ENCODE measurements around the gene RNF151. TPM values are rescaled to one million over a fixed set of nuclear protein-coding genes. Genes with fewer than 3 reads are reported as not detected.
"Not testable (repeated sequence)": the region's sequence is repeated elsewhere in the genome, so short reads cannot be mapped to it uniquely, and the experiment has no call there.

Gene RNF151
- total RNA-seq, 2 experiments from 2014 or later: not detected

DNA sequence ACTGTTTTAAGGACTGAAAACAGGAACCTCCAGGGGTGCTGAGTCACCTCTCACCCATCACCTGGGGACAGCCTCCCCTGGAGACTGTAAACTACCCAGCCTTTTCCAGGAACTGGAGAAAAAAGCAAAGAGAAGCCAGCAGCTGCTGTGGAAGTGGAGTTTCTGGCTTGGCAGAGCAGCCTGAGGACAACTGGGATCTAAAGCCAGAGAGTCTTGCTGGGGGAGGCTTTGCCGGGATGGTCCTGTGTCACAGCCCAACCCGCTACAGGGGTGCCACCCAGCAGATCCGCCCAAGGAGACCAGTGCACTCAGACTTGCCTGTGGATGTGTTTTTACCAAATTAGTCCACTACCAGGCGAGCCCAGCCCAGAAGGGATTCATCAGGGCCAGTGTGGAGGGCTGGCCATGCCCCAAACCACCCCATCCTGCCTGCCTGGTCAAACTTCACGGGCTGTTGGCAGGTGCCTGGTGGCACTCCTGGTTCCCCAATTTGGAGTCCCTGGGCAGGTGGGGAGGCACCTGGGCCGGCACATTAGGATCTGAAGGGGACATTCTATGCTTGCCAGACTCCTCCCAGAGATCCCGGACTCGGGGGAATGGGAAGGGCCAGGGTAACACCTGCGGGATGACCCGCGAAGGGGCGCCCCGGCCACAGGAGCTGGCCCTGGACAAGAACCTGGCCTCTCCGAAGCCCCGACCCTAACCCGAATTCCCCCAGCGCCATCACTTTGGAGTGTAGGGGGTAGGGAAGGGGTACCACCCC, 24.4 kb upstream of the RNF151 start:
- Mint-ChIP-seq H3K9me3 (ENCODE audit: low read depth) (no peaks in the 10 kb centered on the region), H3K36me3 (peaks cover 8% of the 10 kb centered on the region), H3K27ac (peak overlapping the region; percentile 78), H3K4me1 (peaks cover 26% of the 10 kb centered on the region), H3K4me3 (peak overlapping the region; percentile 82), H3K27me3 (no peaks in the 10 kb centered on the region)
- DNase-seq (no peak), ATAC-seq (no peak)
- CTCF ChIA-PET: interaction anchor here (0.8 to 2.8 kb wide), 6 partner anchors 10 to 198 kb away, joined by 3 to 17 read pairs (median 4); partner anchors contain the start of genes NUBP2, SPSB3 and TBL3

DNA sequence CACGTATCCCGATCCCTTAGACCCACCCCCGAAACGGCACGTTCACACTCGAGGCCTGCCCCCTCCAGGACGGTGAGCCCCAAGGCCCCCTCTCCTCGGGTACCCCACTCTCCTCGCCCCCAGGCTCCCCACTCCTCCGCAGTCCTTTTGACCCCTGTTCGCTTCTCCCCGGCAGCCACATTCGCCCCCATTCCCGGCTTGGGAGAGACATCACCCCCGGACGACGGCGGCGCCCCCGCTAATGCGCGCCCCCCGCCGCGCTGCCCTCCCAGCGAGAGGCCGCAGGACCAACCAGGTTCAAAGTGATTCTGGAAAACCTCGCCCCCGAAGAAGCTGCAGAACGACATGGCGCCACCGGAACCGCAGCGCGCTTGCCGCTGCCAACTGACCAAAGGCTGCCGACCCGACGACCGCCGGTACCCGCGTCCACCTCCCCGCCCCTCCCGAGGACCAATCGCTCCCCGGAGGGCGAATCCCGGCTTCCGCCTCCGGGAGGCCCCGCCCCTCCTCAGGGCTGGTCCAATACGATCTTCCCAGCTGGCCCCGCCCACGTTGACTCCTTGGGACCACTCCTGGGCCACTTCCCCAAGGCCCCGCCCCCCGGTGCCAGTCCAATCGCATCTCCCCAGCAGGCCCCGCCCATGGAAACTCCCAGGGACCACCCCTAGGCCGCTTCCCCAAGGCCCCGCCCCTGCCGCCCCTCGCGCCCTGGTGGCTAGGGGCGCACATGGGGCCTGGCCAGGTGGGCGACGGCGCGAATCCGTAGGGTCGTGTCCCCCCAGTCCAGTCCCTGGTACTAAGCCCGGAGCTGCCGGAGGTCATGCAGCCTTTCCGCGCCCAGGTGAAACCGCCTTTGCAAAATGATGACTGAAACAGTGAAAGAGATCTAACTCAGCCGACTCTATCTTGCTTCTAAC, 23.6 kb upstream of the RNF151 start, which contains the start of gene MSRB1:
MSRB1 (minus strand) TSS at position 390 of the 917 bp plus-strand sequence; CDS start at position 347, 43 bp downstream.
- peak within 1 kb of the TSS; percentile 78 for H3K27ac Mint-ChIP-seq
- H3K36me3 Mint-ChIP-seq: peaks cover 6% of the 10 kb centered on the region
- peaks cover 26% of the 10 kb centered on the region for H3K4me1 Mint-ChIP-seq
- H3K9me3 Mint-ChIP-seq (ENCODE audit: low read depth): no peaks in the 10 kb centered on the region
- CTCF ChIA-PET: interaction anchor here (0.6 to 1.7 kb wide), 9 partner anchors 10 to 969 kb away, joined by 3 to 9 read pairs (median 4); partner anchors contain the start of genes ECI1, FLYWCH1, NDUFB10 and TBL3
- H3K4me3 Mint-ChIP-seq: peak within 1 kb of the TSS; percentile 82
- DNase-seq (peak; percentile 100), ATAC-seq (peak; percentile 96)
- no peaks in the 10 kb centered on the region for H3K27me3 Mint-ChIP-seq

DNA sequence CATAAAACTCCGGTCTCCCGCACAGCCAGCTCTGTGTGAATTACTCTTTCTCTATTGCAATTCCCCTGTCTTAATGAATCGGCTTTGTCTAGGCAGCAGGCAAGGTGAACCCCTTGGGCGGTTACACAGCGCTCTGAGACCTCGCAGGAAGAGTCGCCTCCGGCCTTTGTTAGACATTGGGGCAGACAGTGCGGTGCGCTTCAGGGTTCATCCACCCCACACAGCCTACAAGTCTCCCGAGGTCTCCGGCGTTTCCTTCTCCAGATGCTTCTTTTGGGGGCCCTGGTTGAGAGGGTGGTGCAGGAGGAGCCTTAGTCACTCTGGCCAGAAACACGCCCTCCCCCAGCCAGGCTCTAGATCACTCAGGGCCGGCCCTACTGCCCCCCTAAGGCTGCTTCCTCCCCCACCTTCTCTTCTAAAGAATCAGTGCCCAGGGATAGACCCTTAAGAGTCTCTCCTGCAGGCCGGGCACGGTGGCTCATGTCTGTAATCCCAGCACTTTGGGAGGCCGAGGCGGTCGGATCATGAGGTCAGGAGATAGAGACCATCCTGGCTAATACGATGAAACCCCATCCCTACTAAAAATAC, 21.9 kb upstream of the RNF151 start:
- H3K27me3 Mint-ChIP-seq: no peaks in the 10 kb centered on the region
- CTCF ChIA-PET: interaction anchor here (1.2 to 1.7 kb wide), 3 partner anchors 15 to 967 kb away, joined by 3 to 5 read pairs (median 4); partner anchors contain the start of genes FLYWCH1 and NDUFB10
- H3K27ac Mint-ChIP-seq: peak overlapping the region; percentile 78
- no peaks in the 10 kb centered on the region for H3K9me3 Mint-ChIP-seq (ENCODE audit: low read depth)
- ATAC-seq (no peak), DNase-seq (no peak)
- H3K4me1 Mint-ChIP-seq: peaks cover 26% of the 10 kb centered on the region
- no peaks in the 10 kb centered on the region for H3K36me3 Mint-ChIP-seq
- peak overlapping the region; percentile 82 for H3K4me3 Mint-ChIP-seq

DNA sequence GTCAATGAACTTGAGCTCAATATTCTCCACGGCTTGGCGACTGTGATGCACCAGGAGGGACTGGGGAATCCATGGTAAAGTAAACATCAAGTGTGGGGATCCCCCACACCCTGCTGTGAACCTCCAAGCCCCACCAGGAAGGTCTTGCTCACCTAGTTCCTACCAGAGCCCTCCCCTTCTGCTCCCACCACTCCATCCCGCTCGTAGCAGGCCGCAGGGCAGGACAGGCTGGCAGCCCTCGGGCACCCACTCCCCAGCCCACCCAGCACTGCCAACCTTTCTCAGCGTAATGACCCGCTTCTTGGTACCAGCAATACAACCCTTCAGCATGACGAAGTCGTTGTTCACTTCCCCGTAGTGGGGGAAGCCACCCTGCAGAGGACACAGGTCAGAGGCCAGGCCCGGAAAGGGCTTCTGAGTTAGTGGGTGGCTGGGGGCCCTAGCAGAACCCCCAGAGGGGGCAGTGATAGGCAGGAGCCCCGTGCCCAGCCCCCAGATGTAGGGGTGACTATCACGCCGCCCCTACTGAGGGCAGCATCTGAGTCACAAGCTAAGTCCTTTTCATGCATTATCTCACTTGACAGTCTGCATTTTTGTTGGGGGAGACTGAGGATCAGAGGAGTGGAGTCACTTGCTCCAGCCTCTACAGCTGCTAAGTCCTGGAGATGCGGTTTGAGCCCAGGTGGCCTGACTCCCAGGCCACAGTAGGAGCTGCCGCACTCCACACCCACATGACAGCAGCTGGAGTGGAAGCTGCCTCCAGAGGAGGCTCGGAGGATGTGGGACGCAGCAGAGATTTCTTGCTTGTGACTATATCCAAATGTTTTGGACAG, 20.9 kb upstream of the RNF151 start:
- CTCF ChIA-PET: interaction anchor here (0.8 to 1.2 kb wide), 2 partner anchors 17 to 20 kb away, joined by 3 read pairs; no protein-coding TSS in a partner anchor
- Mint-ChIP-seq H3K9me3 (ENCODE audit: low read depth) (no peaks in the 10 kb centered on the region), H3K36me3 (no peaks in the 10 kb centered on the region), H3K4me3 (no peak overlapping the region), H3K4me1 (peaks cover 26% of the 10 kb centered on the region), H3K27me3 (no peaks in the 10 kb centered on the region), H3K27ac (no peak overlapping the region)
- no peak for ATAC-seq
- no peak for DNase-seq

DNA sequence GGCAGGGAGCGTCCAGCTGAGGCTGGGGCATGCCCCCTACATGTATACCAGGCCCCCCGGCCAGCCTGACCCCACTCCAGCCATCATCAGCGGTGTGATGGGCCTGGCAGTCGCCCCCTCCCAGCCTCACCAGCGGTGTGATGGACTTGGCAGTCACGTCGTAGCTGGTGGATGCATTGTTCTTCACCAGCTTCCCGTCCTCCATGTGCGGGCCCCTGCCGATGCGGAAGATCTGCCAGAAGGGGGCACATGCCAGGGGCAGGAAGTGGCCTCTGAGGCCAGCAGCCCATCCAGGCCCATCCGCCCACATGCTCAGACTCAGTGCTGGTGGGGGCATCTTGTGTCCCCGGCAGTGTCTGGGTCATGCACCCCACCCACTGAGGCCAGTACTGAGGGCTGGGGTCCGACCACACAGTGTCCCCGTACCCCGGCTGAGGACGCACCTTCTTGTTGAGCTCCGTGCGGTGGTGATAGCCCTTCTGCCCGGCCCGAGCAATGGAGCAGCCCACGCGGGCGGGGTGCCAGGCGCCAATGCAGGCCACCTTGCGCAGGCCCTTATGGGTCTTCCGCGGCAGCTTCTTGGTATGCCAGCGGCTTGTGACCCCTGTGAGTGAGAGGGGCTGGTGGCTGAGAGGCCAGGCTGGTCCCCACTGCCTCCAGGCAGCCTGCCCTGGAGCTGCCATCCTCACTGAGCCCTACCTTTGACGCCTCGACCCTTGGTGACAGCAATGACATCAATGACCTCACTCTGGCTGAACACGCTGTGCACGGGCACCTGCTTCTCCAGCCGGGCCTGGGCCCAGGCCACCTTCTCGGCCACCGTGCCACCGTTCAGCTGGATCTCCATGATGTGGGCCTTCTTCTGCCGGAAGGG, 19.9 kb upstream of the RNF151 start:
- Mint-ChIP-seq H3K4me3 (no peak overlapping the region), H3K27me3 (no peaks in the 10 kb centered on the region), H3K36me3 (no peaks in the 10 kb centered on the region), H3K9me3 (ENCODE audit: low read depth) (no peaks in the 10 kb centered on the region), H3K27ac (no peak overlapping the region), H3K4me1 (peaks cover 23% of the 10 kb centered on the region)
- DNase-seq: no peak
- CTCF ChIA-PET: no interaction called here
- ATAC-seq: no peak

DNA sequence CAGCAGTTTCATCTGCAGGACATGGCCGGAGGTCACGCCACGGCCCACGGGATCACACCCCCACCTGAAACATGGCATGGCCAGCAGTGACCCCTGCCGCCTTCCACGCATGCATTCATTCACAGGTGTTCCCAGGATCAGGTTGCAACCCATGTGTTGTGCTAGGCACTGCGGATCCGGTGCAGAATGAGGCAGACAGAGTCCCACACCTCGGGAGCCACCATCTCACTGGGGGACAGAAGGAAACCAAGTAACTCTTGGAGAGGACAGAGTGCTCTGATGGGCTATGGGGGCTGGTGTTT, 19.3 kb upstream of the RNF151 start:
- no peaks in the 10 kb centered on the region for H3K36me3 Mint-ChIP-seq
- no peaks in the 10 kb centered on the region for H3K27me3 Mint-ChIP-seq
- ATAC-seq (no peak), DNase-seq (no peak)
- no peak overlapping the region for H3K27ac Mint-ChIP-seq
- H3K4me1 Mint-ChIP-seq: peaks cover 17% of the 10 kb centered on the region
- H3K4me3 Mint-ChIP-seq: no peak overlapping the region
- H3K9me3 Mint-ChIP-seq (ENCODE audit: low read depth): no peaks in the 10 kb centered on the region
- CTCF ChIA-PET: no interaction called here

DNA sequence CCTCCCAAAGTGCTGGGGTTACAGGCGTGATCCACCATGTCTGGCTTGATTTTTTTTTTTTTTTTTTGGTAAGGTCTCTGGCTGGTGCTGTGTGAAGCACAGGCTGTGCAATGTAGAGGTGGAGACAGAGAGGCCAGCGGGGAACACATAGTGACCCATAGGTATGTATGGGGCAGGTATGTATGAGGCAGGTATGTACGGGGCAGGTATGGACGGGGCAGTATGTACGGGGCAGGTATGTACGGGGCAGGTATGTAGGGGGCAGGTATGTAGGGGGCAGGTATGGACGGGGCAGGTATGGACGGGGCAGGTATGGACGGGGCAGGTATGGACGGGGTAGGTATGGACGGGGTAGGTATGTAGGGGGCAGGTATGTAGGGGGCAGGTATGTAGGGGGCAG, 17.1 kb upstream of the RNF151 start:
- ATAC-seq (no peak), DNase-seq (no peak)
- Mint-ChIP-seq H3K27ac (no peak overlapping the region), H3K9me3 (ENCODE audit: low read depth) (no peaks in the 10 kb centered on the region), H3K36me3 (no peaks in the 10 kb centered on the region), H3K27me3 (no peaks in the 10 kb centered on the region), H3K4me3 (no peak overlapping the region), H3K4me1 (peaks cover 5% of the 10 kb centered on the region)
- CTCF ChIA-PET: interaction anchor here (1.2 kb wide), 1 partner anchor 36 kb away, joined by 3 read pairs; no protein-coding TSS in a partner anchor

DNA sequence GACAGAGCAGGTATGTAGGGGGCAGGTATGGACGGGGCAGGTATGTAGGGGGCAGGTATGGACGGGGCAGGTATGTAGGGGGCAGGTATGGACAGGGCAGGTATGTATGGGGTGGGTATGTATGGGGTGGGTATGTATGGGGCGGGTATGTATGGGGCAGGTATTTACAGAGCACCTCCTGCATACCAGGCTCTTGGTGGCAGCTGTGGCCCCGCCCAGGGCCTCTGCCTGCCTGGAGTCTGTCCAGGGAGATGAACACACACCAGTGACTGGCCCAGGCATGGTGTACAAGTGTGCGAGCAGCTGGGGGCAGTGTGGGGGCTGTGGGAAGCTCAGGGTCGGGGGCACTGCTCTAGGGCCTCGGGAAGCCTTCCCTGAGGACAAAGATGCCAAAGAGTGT, 16.6 kb upstream of the RNF151 start:
- no peak overlapping the region for H3K27ac Mint-ChIP-seq
- H3K4me3 Mint-ChIP-seq: no peak overlapping the region

DNA sequence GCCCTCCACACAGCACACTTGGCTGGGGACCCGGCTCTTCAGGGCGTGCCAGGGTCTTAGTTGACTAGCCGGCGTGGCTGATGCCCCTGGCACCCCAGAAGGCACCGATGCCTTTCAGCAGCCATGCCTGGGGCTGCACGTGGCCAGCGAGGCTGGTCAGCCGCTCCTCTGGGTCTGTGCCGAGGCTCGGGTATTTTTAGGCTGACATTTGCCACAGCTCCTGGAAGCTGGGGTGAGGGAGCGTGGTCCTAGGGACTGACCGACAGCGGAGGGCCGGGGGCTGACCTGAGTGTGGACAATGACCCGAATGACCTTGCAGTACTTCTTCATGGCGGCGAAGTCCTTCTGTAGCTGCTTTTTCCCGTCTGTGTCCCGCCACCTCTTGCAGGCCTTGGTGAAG, 16.1 kb upstream of the RNF151 start:
- CTCF ChIA-PET: interaction anchor here (1.2 kb wide), 2 partner anchors 35 to 54 kb away, joined by 3 read pairs; no protein-coding TSS in a partner anchor
- DNase-seq (no peak), ATAC-seq (no peak)
- Mint-ChIP-seq H3K4me1 (peaks cover 2% of the 10 kb centered on the region), H3K4me3 (no peak overlapping the region), H3K36me3 (no peaks in the 10 kb centered on the region), H3K9me3 (ENCODE audit: low read depth) (no peaks in the 10 kb centered on the region), H3K27me3 (no peaks in the 10 kb centered on the region), H3K27ac (no peak overlapping the region)

More for the DNA sequence above, 16.6 kb upstream of the RNF151 start:
- H3K9me3 Mint-ChIP-seq (ENCODE audit: low read depth): no peaks in the 10 kb centered on the region
- CTCF ChIA-PET: interaction anchor here (1.2 kb wide), 1 partner anchor 35 kb away, joined by 3 read pairs; no protein-coding TSS in a partner anchor
- peaks cover 2% of the 10 kb centered on the region for H3K4me1 Mint-ChIP-seq
- ATAC-seq: no peak
- DNase-seq: no peak
- H3K27me3 Mint-ChIP-seq: no peaks in the 10 kb centered on the region
- no peaks in the 10 kb centered on the region for H3K36me3 Mint-ChIP-seq

DNA sequence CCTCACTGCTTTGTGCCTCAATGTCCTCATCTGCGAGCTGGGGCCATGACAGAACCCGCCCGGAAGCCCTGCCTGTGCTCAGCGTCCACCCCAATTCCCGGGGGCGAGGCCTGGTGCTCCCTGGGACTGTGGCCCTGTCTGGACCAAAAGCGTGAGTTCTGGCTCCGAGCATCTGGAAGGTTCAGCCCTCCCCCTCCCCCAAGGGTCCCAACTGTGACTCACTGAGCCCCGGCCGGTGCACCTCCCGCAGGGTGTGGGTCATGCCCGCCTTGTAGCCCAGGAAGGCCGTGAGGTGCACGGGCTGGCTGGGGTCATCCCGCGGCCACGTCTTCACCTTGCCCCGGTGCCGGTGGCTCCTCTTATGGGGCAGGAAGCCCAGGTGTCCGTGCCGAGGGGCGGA, 12.9 kb upstream of the RNF151 start:
- H3K4me1 Mint-ChIP-seq: peaks cover 5% of the 10 kb centered on the region
- no peaks in the 10 kb centered on the region for H3K36me3 Mint-ChIP-seq
- DNase-seq: no peak
- no peak for ATAC-seq
- CTCF ChIA-PET: no interaction called here
- H3K27me3 Mint-ChIP-seq: peaks cover 2% of the 10 kb centered on the region
- H3K9me3 Mint-ChIP-seq (ENCODE audit: low read depth): no peaks in the 10 kb centered on the region
- H3K27ac Mint-ChIP-seq: no peak overlapping the region
- no peak overlapping the region for H3K4me3 Mint-ChIP-seq

DNA sequence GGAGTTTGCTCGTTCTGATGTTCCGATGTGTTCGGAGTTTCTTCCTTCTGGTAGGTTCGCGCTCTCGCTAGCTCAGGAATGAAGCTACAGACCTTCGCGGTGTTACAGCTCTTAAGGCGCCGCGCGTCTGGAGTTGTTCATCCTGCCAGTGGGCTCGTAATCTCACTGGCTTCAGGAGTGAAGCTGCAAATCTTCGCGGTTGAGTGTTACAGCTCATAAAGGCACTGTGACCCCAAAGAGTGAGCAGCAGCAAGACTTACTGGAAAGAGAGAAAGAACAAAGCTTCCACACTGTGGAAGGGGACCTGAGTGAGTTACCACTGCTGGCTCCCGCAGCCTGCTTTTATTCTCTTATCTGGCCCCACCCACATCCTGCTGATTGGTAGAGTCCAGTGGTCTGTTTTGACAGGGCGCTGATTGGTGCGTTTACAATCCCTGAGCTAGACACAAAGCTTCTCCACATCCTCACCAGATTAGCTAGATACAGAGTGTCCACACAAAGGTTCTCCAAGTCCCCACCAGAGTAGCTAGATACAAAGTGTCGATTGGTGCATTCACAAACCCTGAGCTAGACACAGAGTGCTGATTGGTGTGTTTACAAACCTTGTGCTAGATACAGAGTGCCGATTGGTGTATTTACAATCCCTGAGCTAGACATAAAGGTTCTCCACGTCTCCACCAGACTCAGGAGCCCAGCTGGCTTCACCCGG, 9.1 kb upstream of the RNF151 start:
- not testable (repeated sequence) for H3K27me3 Mint-ChIP-seq; DNase-seq; H3K9me3 Mint-ChIP-seq (ENCODE audit: low read depth); H3K4me3 Mint-ChIP-seq; ATAC-seq; H3K27ac Mint-ChIP-seq
- CTCF ChIA-PET: interaction anchor here (0.9 to 1.6 kb wide), 2 partner anchors 15 to 24 kb away, joined by 3 to 4 read pairs; partner anchors contain the start of genes MSRB1 and NOXO1
- H3K36me3 Mint-ChIP-seq: peaks cover 17% of the 10 kb centered on the region
- peaks cover 32% of the 10 kb centered on the region for H3K4me1 Mint-ChIP-seq
